ENCODE results near the gene GJB6.
"Not testable (repeated sequence)": the region's sequence is repeated elsewhere in the genome, so short reads cannot be mapped to it uniquely, and the experiment has no call there.

The GJB6 gene

DNA sequence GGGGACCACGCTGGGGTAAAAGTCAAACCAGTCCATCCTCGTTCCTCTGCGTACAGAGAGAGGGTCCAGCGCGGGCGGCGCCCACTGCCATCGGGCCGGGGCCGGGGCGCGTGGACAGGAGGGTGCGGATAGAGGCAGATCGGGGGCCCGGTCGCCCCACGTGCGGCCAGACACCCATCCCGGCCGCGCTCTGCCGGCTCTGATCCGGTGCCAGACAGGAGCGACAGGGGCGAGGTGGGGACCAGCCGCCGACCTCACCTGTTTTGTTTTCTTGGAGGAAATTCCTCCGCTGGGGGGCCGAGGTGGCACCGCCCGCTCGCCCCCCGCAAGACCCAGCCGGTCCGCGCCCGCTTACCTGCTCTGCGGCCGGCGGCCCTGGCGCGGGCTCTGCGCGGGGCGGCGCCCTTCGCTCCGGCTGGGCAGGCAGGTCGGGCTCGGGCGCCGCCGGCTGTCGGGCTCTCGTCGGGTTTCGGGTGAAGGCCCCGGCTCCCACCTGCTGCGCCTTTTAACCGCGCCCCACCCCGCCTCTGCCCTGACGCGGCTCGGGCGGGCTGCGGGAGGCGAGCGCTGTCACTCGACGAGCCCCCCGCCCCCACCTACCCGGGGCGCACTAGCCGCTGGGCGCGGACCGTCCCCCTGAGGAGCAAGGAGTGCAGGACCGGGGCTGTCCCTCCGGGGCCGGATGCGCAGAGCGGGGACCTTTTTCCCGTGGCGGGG is at the start of gene GJB6:
Gene GJB6, minus strand, starts transcription at position 481 of the 717 bp plus-strand sequence. CDS start 8,839 bp downstream, outside the sequence.
- no peaks in the 10 kb centered on the region for H3K9me3 ChIP-seq (ENCODE audit: control insufficient read depth, insufficient read depth, low read depth, low read length)
- no peaks in the 10 kb centered on the region for H3K36me3 ChIP-seq (ENCODE audit: control insufficient read depth, insufficient read depth, low read length)
- H3K27me3 ChIP-seq (ENCODE audit: control insufficient read depth, insufficient read depth, low read length): peaks cover 90% of the 10 kb centered on the region
- H3K4me1 ChIP-seq (ENCODE audit: control insufficient read depth, insufficient read depth, low read length): peaks cover 10% of the 10 kb centered on the region
- H3K4me3 ChIP-seq (ENCODE audit: low read depth, low read length): peak within 1 kb of the TSS; percentile 51
- no peak within 1 kb of the TSS for H3K27ac ChIP-seq (ENCODE audit: low read depth, low read length)
- H3K9ac ChIP-seq (ENCODE audit: low read length): no peak within 1 kb of the TSS

- H3K27me3 ChIP-seq (ENCODE audit: control insufficient read depth, insufficient read depth, low read length); H3K4me3 ChIP-seq (ENCODE audit: low read depth, low read length); H3K36me3 ChIP-seq (ENCODE audit: control insufficient read depth, insufficient read depth, low read length); H3K27ac ChIP-seq (ENCODE audit: low read depth, low read length); H3K9ac ChIP-seq (ENCODE audit: low read length); H3K9me3 ChIP-seq (ENCODE audit: control insufficient read depth, insufficient read depth, low read depth, low read length); H3K4me1 ChIP-seq (ENCODE audit: control insufficient read depth, insufficient read depth, low read length): not testable (repeated sequence)
These were observed 44.8 kb upstream of the GJB6 start for GRCh38 chr13:20276901-20277300.

GRCh38 chr13:20274466-20274865 is 42.3 kb upstream of the GJB6 start:
- no peak overlapping the region for H3K27ac ChIP-seq (ENCODE audit: low read depth, low read length)
- H3K4me3 ChIP-seq (ENCODE audit: low read depth, low read length): no peak overlapping the region
- no peak overlapping the region for H3K9ac ChIP-seq (ENCODE audit: low read length)
- no peaks in the 10 kb centered on the region for H3K4me1 ChIP-seq (ENCODE audit: control insufficient read depth, insufficient read depth, low read length)
- no peaks in the 10 kb centered on the region for H3K9me3 ChIP-seq (ENCODE audit: control insufficient read depth, insufficient read depth, low read depth, low read length)
- no peaks in the 10 kb centered on the region for H3K36me3 ChIP-seq (ENCODE audit: control insufficient read depth, insufficient read depth, low read length)
- H3K27me3 ChIP-seq (ENCODE audit: control insufficient read depth, insufficient read depth, low read length): no peaks in the 10 kb centered on the region

DNA sequence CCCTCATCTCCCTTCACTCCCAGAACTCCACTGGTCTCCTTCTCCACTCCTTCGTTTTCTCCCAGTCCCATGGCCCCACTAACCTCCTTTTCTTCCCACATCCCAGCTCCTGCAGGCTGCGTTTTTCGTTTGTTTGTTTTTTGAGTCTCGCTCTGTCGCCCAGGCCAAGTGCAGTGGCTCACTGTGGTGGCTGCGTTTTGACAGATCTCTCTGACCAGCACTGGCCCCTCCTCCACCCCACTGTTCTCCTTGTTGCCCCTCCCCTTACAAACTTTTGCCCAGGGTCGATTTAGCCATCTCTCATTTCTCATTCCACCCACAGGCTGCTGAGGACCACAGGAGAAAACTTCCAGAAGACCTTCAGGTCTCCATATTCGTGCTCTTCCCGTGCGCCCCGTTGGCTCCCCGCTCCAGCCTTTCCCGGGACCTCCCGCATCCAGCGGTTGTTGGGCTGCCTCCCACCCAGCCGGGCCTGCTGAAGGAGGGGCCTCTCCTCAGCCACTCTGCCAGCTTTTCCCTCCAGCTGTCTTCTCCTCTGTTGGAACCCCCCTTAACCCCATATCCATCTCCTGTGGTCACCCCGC is 40.6 kb upstream of the GJB6 start:
- Histone ChIP-seq H3K4me1 (ENCODE audit: control insufficient read depth, insufficient read depth, low read length) (no peaks in the 10 kb centered on the region), H3K4me3 (ENCODE audit: low read depth, low read length) (no peak overlapping the region), H3K9me3 (ENCODE audit: control insufficient read depth, insufficient read depth, low read depth, low read length) (no peaks in the 10 kb centered on the region), H3K27me3 (ENCODE audit: control insufficient read depth, insufficient read depth, low read length) (no peaks in the 10 kb centered on the region), H3K27ac (ENCODE audit: low read depth, low read length) (no peak overlapping the region), H3K9ac (ENCODE audit: low read length) (no peak overlapping the region), H3K36me3 (ENCODE audit: control insufficient read depth, insufficient read depth, low read length) (no peaks in the 10 kb centered on the region)

GRCh38 chr13:20272104-20272503 is 40.0 kb upstream of the GJB6 start:
- no peaks in the 10 kb centered on the region for H3K9me3 ChIP-seq (ENCODE audit: control insufficient read depth, insufficient read depth, low read depth, low read length)
- no peaks in the 10 kb centered on the region for H3K27me3 ChIP-seq (ENCODE audit: control insufficient read depth, insufficient read depth, low read length)
- no peak overlapping the region for H3K4me3 ChIP-seq (ENCODE audit: low read depth, low read length)
- no peak overlapping the region for H3K9ac ChIP-seq (ENCODE audit: low read length)
- H3K27ac ChIP-seq (ENCODE audit: low read depth, low read length): no peak overlapping the region
- H3K36me3 ChIP-seq (ENCODE audit: control insufficient read depth, insufficient read depth, low read length): no peaks in the 10 kb centered on the region
- H3K4me1 ChIP-seq (ENCODE audit: control insufficient read depth, insufficient read depth, low read length): no peaks in the 10 kb centered on the region

GRCh38 chr13:20271441-20271840 is 39.3 kb upstream of the GJB6 start:
- H3K27ac ChIP-seq (ENCODE audit: low read depth, low read length): no peak overlapping the region
- H3K9ac ChIP-seq (ENCODE audit: low read length): no peak overlapping the region
- no peaks in the 10 kb centered on the region for H3K27me3 ChIP-seq (ENCODE audit: control insufficient read depth, insufficient read depth, low read length)
- no peak overlapping the region for H3K4me3 ChIP-seq (ENCODE audit: low read depth, low read length)
- H3K36me3 ChIP-seq (ENCODE audit: control insufficient read depth, insufficient read depth, low read length): no peaks in the 10 kb centered on the region
- H3K4me1 ChIP-seq (ENCODE audit: control insufficient read depth, insufficient read depth, low read length): no peaks in the 10 kb centered on the region
- H3K9me3 ChIP-seq (ENCODE audit: control insufficient read depth, insufficient read depth, low read depth, low read length): no peaks in the 10 kb centered on the region

GRCh38 chr13:20270163-20270865 is 38.2 kb upstream of the GJB6 start:
- no peaks in the 10 kb centered on the region for H3K36me3 ChIP-seq (ENCODE audit: control insufficient read depth, insufficient read depth, low read length)
- no peaks in the 10 kb centered on the region for H3K27me3 ChIP-seq (ENCODE audit: control insufficient read depth, insufficient read depth, low read length)
- H3K9me3 ChIP-seq (ENCODE audit: control insufficient read depth, insufficient read depth, low read depth, low read length): no peaks in the 10 kb centered on the region
- no peak overlapping the region for H3K27ac ChIP-seq (ENCODE audit: low read depth, low read length)
- H3K4me3 ChIP-seq (ENCODE audit: low read depth, low read length): no peak overlapping the region
- H3K9ac ChIP-seq (ENCODE audit: low read length): no peak overlapping the region
- no peaks in the 10 kb centered on the region for H3K4me1 ChIP-seq (ENCODE audit: control insufficient read depth, insufficient read depth, low read length)

DNA sequence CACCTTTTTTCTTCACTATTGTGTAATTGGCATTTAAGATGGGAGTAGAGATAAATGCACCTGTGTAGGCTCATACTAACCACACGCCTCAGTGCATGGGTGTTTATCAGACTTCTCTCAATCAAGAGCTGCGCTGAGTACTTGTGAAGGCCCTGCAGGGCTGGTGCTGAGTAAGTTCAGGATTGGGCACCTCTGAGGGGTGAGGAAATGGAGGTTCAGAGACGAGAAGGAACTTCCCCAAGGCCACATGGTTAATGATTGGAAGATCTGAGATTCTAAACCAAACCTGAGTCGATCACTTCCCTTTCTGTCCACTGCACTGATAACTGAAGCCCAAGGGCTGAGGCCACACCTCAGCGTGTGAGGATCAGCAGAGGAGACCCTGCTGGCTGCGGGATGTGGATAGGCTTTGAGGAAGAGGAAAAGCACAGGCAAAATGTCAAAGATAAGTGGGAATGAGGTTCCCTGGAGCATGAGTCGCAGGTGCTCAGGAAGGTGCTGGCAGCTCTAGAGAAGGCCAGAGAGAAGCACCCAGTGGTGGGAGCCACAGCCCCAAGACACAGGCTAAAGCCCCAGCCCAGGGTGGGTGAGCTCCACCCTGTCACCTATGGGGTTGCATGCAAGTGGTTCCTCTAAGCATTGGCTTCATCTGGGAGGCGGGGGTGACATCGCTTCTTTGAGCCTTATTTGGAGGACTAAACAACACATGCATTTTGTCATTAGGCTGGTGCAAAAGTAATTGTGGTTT is 32.3 kb upstream of the GJB6 start:
- Histone ChIP-seq H3K36me3 (ENCODE audit: control insufficient read depth, insufficient read depth, low read length) (no peaks in the 10 kb centered on the region), H3K9me3 (ENCODE audit: control insufficient read depth, insufficient read depth, low read depth, low read length) (no peaks in the 10 kb centered on the region), H3K4me1 (ENCODE audit: control insufficient read depth, insufficient read depth, low read length) (no peaks in the 10 kb centered on the region), H3K27ac (ENCODE audit: low read depth, low read length) (no peak overlapping the region), H3K9ac (ENCODE audit: low read length) (no peak overlapping the region), H3K4me3 (ENCODE audit: low read depth, low read length) (no peak overlapping the region), H3K27me3 (ENCODE audit: control insufficient read depth, insufficient read depth, low read length) (no peaks in the 10 kb centered on the region)

GRCh38 chr13:20263393-20264044 is 31.4 kb upstream of the GJB6 start:
- H3K4me3 ChIP-seq (ENCODE audit: low read depth, low read length): no peak overlapping the region
- H3K4me1 ChIP-seq (ENCODE audit: control insufficient read depth, insufficient read depth, low read length): no peaks in the 10 kb centered on the region
- no peaks in the 10 kb centered on the region for H3K36me3 ChIP-seq (ENCODE audit: control insufficient read depth, insufficient read depth, low read length)
- H3K9ac ChIP-seq (ENCODE audit: low read length): no peak overlapping the region
- no peak overlapping the region for H3K27ac ChIP-seq (ENCODE audit: low read depth, low read length)
- H3K27me3 ChIP-seq (ENCODE audit: control insufficient read depth, insufficient read depth, low read length): no peaks in the 10 kb centered on the region
- no peaks in the 10 kb centered on the region for H3K9me3 ChIP-seq (ENCODE audit: control insufficient read depth, insufficient read depth, low read depth, low read length)

DNA sequence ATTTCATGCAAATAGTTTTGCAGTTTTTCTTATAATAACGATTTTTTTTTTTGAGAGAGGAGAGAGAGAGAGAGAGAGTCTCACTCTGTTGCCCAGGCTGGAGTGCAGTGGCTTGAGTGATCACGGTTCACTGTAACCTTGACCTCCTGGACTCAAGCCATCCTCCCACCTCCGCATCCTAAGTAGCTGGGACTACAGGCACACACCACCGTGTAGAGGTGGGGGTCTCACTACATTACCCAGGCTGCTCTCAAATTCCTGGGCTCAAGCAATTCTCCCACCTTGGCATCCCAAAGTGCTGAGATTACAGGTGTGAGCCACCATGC is 26.8 kb upstream of the GJB6 start:
- Histone ChIP-seq H3K36me3 (ENCODE audit: control insufficient read depth, insufficient read depth, low read length) (no peaks in the 10 kb centered on the region), H3K27me3 (ENCODE audit: control insufficient read depth, insufficient read depth, low read length) (no peaks in the 10 kb centered on the region), H3K4me3 (ENCODE audit: low read depth, low read length) (no peak overlapping the region), H3K9me3 (ENCODE audit: control insufficient read depth, insufficient read depth, low read depth, low read length) (no peaks in the 10 kb centered on the region), H3K4me1 (ENCODE audit: control insufficient read depth, insufficient read depth, low read length) (no peaks in the 10 kb centered on the region), H3K27ac (ENCODE audit: low read depth, low read length) (no peak overlapping the region), H3K9ac (ENCODE audit: low read length) (no peak overlapping the region)
